Endothelial cell (in vitro differentiated cells): ENCODE data around the gene TMEM171. TPM values are rescaled to one million over a fixed set of nuclear protein-coding genes. Genes with fewer than 3 reads are reported as not detected.

Source experiments
- DNase-seq: peaks from one replicate; pipeline ENCODE4 v3.0.0; 2021; ENCODE audit warnings: low spot score
- H3K27ac Mint-ChIP-seq: one replicate; pipeline ENCODE4 v1.8.0; 2021; ENCODE audit warnings: mixed read lengths, inconsistent platforms; ENCODE audit not compliant: unreplicated experiment
- H3K27me3 Mint-ChIP-seq: one replicate; pipeline ENCODE4 v1.8.0; 2021; ENCODE audit warnings: mild to moderate bottlenecking, moderate library complexity, mixed read lengths, inconsistent platforms; ENCODE audit not compliant: unreplicated experiment
- H3K36me3 Mint-ChIP-seq: one replicate; pipeline ENCODE4 v1.8.0; 2021; ENCODE audit warnings: mild to moderate bottlenecking, low read depth, mixed read lengths, inconsistent platforms; ENCODE audit not compliant: unreplicated experiment
- H3K4me1 Mint-ChIP-seq: one replicate; pipeline ENCODE4 v1.8.0; 2021; ENCODE audit warnings: mild to moderate bottlenecking, mixed read lengths, inconsistent platforms; ENCODE audit not compliant: unreplicated experiment
- H3K4me3 Mint-ChIP-seq: one replicate; pipeline ENCODE4 v1.8.0; 2021; ENCODE audit warnings: mild to moderate bottlenecking, mixed read lengths, inconsistent platforms; ENCODE audit not compliant: unreplicated experiment
- H3K9me3 Mint-ChIP-seq: one replicate; pipeline ENCODE4 v1.8.0; 2021; ENCODE audit warnings: mixed read lengths, inconsistent platforms; ENCODE audit not compliant: unreplicated experiment
- total RNA-seq: library from RNA; stranded (reverse); fragmentation: NEBNext Ultra II Directional; extraction: Animal tissue kit (Norgen Biotek cat#: 25700); gene quantifications from one replicate; pipeline ENCODE4 v1.2.1, GENCODE V29; 2021; ENCODE audit not compliant: unreplicated experiment
- TF ChIP-seq, protein P1 (sequence below): fragments of 200-600 bp; sonication (generic); IDR thresholded peaks from one replicate; pipeline ENCODE4 v1.5.0; 2021; ENCODE audit warnings: antibody characterized with exemption; ENCODE audit not compliant: unreplicated experiment

The TMEM171 gene
- total RNA-seq, 1 donor from 2014 or later = not detected

DNA sequence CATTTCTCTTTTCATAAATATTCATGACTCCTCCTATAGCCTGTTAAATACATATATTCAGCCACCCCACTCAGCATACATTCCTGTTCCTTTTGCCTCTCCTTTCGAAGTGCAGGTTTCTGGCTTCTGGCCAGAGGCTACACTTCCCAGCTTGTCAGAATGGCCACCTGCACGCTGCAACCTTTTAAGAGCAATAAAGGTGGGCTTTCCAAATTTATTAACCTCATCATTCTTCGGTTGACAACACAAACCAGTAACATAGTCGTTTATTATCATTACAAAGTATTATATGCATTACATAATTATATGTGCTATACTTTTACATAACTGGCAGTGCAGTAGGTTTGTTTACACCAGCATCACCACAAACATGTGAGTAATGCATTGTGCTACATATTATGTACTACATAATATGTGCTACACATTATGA lies 16.5 kb upstream of the TMEM171 start:
- TF ChIP-seq, protein P1, sequence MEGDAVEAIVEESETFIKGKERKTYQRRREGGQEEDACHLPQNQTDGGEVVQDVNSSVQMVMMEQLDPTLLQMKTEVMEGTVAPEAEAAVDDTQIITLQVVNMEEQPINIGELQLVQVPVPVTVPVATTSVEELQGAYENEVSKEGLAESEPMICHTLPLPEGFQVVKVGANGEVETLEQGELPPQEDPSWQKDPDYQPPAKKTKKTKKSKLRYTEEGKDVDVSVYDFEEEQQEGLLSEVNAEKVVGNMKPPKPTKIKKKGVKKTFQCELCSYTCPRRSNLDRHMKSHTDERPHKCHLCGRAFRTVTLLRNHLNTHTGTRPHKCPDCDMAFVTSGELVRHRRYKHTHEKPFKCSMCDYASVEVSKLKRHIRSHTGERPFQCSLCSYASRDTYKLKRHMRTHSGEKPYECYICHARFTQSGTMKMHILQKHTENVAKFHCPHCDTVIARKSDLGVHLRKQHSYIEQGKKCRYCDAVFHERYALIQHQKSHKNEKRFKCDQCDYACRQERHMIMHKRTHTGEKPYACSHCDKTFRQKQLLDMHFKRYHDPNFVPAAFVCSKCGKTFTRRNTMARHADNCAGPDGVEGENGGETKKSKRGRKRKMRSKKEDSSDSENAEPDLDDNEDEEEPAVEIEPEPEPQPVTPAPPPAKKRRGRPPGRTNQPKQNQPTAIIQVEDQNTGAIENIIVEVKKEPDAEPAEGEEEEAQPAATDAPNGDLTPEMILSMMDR = no peak
- Mint-ChIP-seq H3K9me3 (no peaks in the 10 kb centered on the region), H3K27me3 (no peaks in the 10 kb centered on the region), H3K4me3 (no peak overlapping the region), H3K36me3 (no peaks in the 10 kb centered on the region), H3K4me1 (no peaks in the 10 kb centered on the region), H3K27ac (no peak overlapping the region)
- DNase-seq = no peak

DNA sequence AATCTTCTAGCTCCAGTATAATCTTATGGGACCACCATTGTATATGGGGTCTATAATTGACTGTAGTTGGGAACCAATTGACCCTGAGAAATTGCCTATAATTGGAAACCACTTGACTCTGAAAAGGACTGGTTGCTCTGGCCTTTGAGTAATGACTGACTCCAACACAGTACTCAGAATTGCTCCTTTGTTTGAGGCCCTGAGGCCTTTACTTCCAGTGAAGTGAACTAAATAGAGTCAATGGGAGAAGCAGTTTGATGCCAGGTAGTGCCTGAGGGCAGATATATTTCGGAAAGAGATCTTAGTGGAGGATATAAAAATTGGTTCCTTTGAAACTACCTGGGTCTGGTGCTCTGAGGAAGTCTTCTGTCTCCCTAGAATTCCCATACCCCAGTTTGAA lies 16.0 kb upstream of the TMEM171 start:
- H3K27me3 Mint-ChIP-seq = no peaks in the 10 kb centered on the region

DNA sequence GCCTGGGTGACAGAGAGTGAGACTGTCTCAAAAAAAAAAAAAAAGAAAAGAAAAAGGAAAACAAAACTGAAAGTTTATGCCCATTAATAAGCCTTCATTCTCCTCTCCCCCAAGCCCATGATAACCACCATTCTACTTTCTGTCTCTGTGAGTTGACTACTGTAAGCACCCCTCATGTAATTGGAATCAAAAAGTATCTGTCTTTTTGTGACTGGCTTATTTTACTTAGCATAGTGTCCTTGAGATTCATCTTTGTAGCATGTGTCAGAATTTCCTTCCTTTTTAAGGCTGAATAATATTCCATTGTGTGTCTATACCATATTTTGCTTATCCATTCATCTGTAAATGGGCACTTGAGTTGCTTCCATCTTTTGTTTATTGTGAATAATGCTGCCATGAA lies 14.0 kb upstream of the TMEM171 start:
- no peaks in the 10 kb centered on the region for H3K27me3 Mint-ChIP-seq
- no peaks in the 10 kb centered on the region for H3K4me1 Mint-ChIP-seq
- H3K4me3 Mint-ChIP-seq = no peak overlapping the region
- H3K27ac Mint-ChIP-seq = no peak overlapping the region
- no peaks in the 10 kb centered on the region for H3K36me3 Mint-ChIP-seq
- TF ChIP-seq, protein P1 = no peak
- no peak for DNase-seq
- H3K9me3 Mint-ChIP-seq = no peaks in the 10 kb centered on the region

More for the DNA sequence above, 16.0 kb upstream of the TMEM171 start:
- TF ChIP-seq, protein P1 = no peak
- Mint-ChIP-seq H3K27ac (no peak overlapping the region), H3K4me1 (no peaks in the 10 kb centered on the region), H3K36me3 (no peaks in the 10 kb centered on the region), H3K4me3 (no peak overlapping the region), H3K9me3 (no peaks in the 10 kb centered on the region)
- DNase-seq = no peak

DNA sequence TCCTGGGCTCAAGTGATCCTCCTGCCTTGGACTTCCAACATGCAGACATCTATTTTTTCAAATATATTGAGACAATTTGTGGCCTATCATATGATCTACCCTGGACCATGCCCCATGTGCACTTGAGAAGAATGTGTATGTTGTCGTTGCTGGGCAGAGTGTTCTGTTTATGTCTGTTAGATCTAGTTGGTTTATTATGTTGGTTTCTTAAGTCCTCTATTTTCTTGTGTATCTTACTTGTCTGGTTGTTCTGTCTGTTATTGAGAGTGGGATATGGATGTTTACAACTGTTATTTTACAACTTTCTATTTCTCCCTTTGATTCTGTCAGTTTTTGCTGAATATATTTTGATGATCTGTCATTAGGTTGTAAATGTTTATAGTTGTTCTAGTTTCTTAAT lies 10.2 kb upstream of the TMEM171 start:
- H3K9me3 Mint-ChIP-seq = no peaks in the 10 kb centered on the region
- no peaks in the 10 kb centered on the region for H3K36me3 Mint-ChIP-seq
- H3K27me3 Mint-ChIP-seq = no peaks in the 10 kb centered on the region
- no peak overlapping the region for H3K4me3 Mint-ChIP-seq
- H3K4me1 Mint-ChIP-seq = no peaks in the 10 kb centered on the region
- no peak overlapping the region for H3K27ac Mint-ChIP-seq
- TF ChIP-seq, protein P1 = no peak
- no peak for DNase-seq

DNA sequence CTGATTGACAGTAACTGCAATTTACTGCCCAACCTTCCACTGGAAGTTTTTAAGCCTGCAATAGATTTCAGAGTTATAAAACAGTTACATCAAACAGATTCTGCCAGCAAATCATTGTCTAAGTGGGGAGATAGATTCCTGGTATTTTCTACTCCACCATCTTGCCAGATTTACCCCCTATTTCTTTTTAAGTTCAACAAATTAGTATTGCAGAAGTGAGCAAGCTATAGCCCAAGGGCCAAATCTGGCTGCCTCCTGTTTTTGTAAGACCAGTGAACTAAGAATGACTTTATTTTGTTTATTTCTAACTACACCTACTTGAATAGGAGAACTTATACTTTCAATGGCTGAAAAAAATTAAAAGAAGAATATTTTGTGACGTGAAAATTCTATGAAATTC lies 8.8 kb upstream of the TMEM171 start:
- no peaks in the 10 kb centered on the region for H3K27me3 Mint-ChIP-seq
- no peak overlapping the region for H3K27ac Mint-ChIP-seq
- H3K4me1 Mint-ChIP-seq = no peaks in the 10 kb centered on the region
- TF ChIP-seq, protein P1 = no peak
- H3K36me3 Mint-ChIP-seq = no peaks in the 10 kb centered on the region
- H3K9me3 Mint-ChIP-seq = no peaks in the 10 kb centered on the region
- DNase-seq = no peak
- H3K4me3 Mint-ChIP-seq = no peak overlapping the region
